Activated CD4-positive, alpha-beta memory T cell treated with anti-CD3 and anti-CD28 coated beads for 36 hours (primary cell): Measurements from ENCODE around the gene USP48. TPM values are rescaled to one million over a fixed set of nuclear protein-coding genes. Genes with fewer than 3 reads are reported as not detected.

Experiments used
- CTCF ChIA-PET: fragments of 350-600 bp; sonication (Branson Sonifier 250); formaldehyde crosslinking; loops from one replicate; lab custom pipeline; 2021; ENCODE audit warnings: antibody characterized with exemption, inconsistent platforms; lab: Charles Lee
- POLR2A ChIA-PET: fragments of 350-600 bp; sonication (Branson Sonifier 250); formaldehyde crosslinking; loops from one replicate; lab custom pipeline; 2021; ENCODE audit warnings: antibody characterized with exemption; lab: Charles Lee
- DNase-seq: peaks from one replicate; pipeline ENCODE4 v3.0.0-alpha.2; 2020
- H3K27ac Mint-ChIP-seq: one replicate; pipeline ENCODE4 v1.8.0; 2021; ENCODE audit warnings: mixed read lengths
- H3K27me3 Mint-ChIP-seq: one replicate; pipeline ENCODE4 v1.8.0; 2021; ENCODE audit warnings: mixed read lengths
- H3K36me3 Mint-ChIP-seq: one replicate; pipeline ENCODE4 v1.8.0; 2021; ENCODE audit warnings: mixed read lengths
- H3K4me1 Mint-ChIP-seq: one replicate; pipeline ENCODE4 v1.8.0; 2021; ENCODE audit warnings: low read depth, mixed read lengths
- H3K4me3 Mint-ChIP-seq: one replicate; pipeline ENCODE4 v1.8.0; 2021; ENCODE audit warnings: mild to moderate bottlenecking, mixed read lengths
- H3K9me3 Mint-ChIP-seq: one replicate; pipeline ENCODE4 v1.8.0; 2021; ENCODE audit warnings: mixed read lengths
- intact Hi-C: fragments of 100-400 bp; cut with micrococcal nuclease; formaldehyde crosslinking; loops from one replicate; pipeline ENCODE4 v1.15.1; 2023
- total RNA-seq, 2 experiments: library from RNA; stranded (reverse); gene quantifications; one replicate each; pipeline ENCODE4 v1.2.3, GENCODE V29; 2021

The USP48 gene
- total RNA-seq, 2 experiments from 2014 or later = 77.2 to 91.1 TPM

DNA sequence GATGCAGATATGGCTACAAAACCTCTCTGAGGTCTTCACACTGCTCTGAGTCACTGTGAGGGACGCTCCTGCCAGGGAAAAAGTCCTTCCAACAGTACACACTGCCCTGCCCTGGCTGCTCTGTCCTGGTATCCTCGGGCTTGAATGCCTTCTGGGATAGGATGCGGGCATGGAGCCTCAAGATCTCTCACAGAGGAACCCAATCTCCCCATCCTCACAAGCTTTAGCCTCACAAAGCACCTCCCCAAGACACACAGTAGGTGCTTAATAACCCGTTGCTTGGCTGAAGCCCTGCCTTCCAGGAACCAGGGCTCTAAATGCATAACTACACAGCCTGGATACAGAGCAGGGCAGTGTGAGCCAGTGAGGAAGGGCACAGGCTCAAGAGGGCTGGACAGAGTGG, 123.0 kb downstream of the USP48 start:
- Mint-ChIP-seq H3K36me3 (no peaks in the 10 kb centered on the region), H3K4me3 (peak overlapping the region; percentile 49), H3K4me1 (peaks cover 4% of the 10 kb centered on the region), H3K27me3 (peaks cover 21% of the 10 kb centered on the region), H3K27ac (no peak overlapping the region), H3K9me3 (no peaks in the 10 kb centered on the region)
- intact Hi-C loops = loop anchor here (1.0 to 5.0 kb wide), 6 partner anchors 12 to 302 kb away; partner anchors contain the start of genes ALPL and USP48
- no peak for DNase-seq
- ChIA-PET CTCF (interaction anchor here (0.6 to 1.6 kb wide), 7 partner anchors 9 to 391 kb away, joined by 3 to 6 read pairs (median 3); partner anchors contain the start of gene RAP1GAP), POLR2A (no interaction called here)

- CTCF ChIA-PET = interaction anchor here (0.6 to 1.8 kb wide), 14 partner anchors 10 to 390 kb away, joined by 3 to 6 read pairs (median 4); partner anchors contain the start of gene RAP1GAP
- H3K36me3 Mint-ChIP-seq = no peaks in the 10 kb centered on the region
- H3K4me3 Mint-ChIP-seq = peak overlapping the region; percentile 49
- H3K4me1 Mint-ChIP-seq = peaks cover 4% of the 10 kb centered on the region
- intact Hi-C loops = loop anchor here (1.0 to 5.0 kb wide), 6 partner anchors 11 to 303 kb away; partner anchors contain the start of genes ALPL and USP48
- POLR2A ChIA-PET = interaction anchor here (0.7 kb wide), 1 partner anchor 124 kb away, joined by 3 read pairs; the partner anchor contains the start of gene USP48
- H3K27ac Mint-ChIP-seq = no peak overlapping the region
- H3K27me3 Mint-ChIP-seq = peaks cover 18% of the 10 kb centered on the region
- no peaks in the 10 kb centered on the region for H3K9me3 Mint-ChIP-seq
- peak; percentile 87 for DNase-seq
Observed at GRCh38 chr1:21659099-21659923, 123.6 kb downstream of the USP48 start.

DNA sequence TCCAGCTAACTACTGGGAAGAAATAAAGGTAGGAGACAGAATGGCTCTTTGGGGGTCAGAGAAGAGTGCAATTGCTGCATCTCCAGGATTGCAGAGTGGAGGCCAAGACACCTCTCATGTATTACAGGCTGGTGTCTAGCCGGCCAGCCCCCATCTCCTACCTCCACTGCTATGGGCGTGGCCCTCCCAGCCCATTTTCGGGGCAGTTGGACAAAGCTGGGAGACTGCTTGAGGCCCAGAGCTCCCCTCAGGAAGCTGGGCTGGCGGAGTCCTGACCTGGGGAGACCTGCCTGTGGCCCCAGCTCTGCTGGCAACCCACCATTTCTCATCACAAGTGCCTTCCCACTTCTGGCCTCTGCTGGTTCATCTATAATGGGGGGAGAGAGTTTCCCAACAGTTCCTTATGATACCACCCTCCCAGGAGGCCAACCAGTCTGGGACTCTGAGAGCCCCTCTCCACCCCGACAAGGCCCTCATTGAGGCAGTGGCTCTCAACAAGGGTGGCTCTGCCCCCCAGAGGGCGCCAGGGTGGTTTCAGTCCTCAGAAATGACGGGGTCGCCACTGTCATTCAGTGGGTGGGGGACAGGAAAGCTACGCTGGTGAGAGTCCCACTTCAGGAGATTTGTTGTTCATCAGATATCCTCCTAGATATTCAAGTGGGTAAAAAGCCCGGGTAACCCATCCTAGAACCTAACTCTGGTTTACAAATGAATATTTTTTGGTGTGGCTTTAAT, 125.3 kb downstream of the USP48 start:
- intact Hi-C loops = loop anchor here (2.0 to 5.0 kb wide), 5 partner anchors 63 to 305 kb away; partner anchors contain the start of genes ALPL and USP48
- no peak overlapping the region for H3K4me3 Mint-ChIP-seq
- H3K9me3 Mint-ChIP-seq = no peaks in the 10 kb centered on the region
- ChIA-PET POLR2A (no interaction called here), CTCF (interaction anchor here (0.8 to 1.8 kb wide), 4 partner anchors 16 to 463 kb away, joined by 3 to 6 read pairs (median 4); no protein-coding TSS in a partner anchor)
- peaks cover 4% of the 10 kb centered on the region for H3K4me1 Mint-ChIP-seq
- no peak overlapping the region for H3K27ac Mint-ChIP-seq
- peaks cover 11% of the 10 kb centered on the region for H3K27me3 Mint-ChIP-seq
- DNase-seq = no peak
- no peaks in the 10 kb centered on the region for H3K36me3 Mint-ChIP-seq

GRCh38 chr1:21655748-21656147, 127.2 kb downstream of the USP48 start:
- Mint-ChIP-seq H3K36me3 (no peaks in the 10 kb centered on the region), H3K4me3 (no peak overlapping the region), H3K27ac (no peak overlapping the region), H3K9me3 (no peaks in the 10 kb centered on the region), H3K27me3 (peaks cover 7% of the 10 kb centered on the region), H3K4me1 (peaks cover 11% of the 10 kb centered on the region)
- ChIA-PET CTCF (no interaction called here), POLR2A (interaction anchor here (0.6 kb wide), 1 partner anchor 365 kb away, joined by 3 read pairs; no protein-coding TSS in a partner anchor)
- DNase-seq = no peak
- intact Hi-C loops = loop anchor here (5.0 kb wide), 3 partner anchors 127 to 307 kb away; partner anchors contain the start of gene USP48

GRCh38 chr1:21655259-21655658, 127.7 kb downstream of the USP48 start:
- Mint-ChIP-seq H3K4me1 (peaks cover 11% of the 10 kb centered on the region), H3K4me3 (no peak overlapping the region), H3K27ac (no peak overlapping the region), H3K36me3 (no peaks in the 10 kb centered on the region), H3K9me3 (no peaks in the 10 kb centered on the region), H3K27me3 (peaks cover 3% of the 10 kb centered on the region)
- POLR2A ChIA-PET = interaction anchor here (0.6 kb wide), 1 partner anchor 365 kb away, joined by 3 read pairs; no protein-coding TSS in a partner anchor
- DNase-seq = no peak
- CTCF ChIA-PET = no interaction called here
- intact Hi-C loops = loop anchor here (5.0 kb wide), 3 partner anchors 127 to 307 kb away; partner anchors contain the start of gene USP48

- Mint-ChIP-seq H3K4me1 (peaks cover 7% of the 10 kb centered on the region), H3K4me3 (no peak overlapping the region), H3K27ac (no peak overlapping the region), H3K36me3 (no peaks in the 10 kb centered on the region), H3K27me3 (no peaks in the 10 kb centered on the region), H3K9me3 (no peaks in the 10 kb centered on the region)
- POLR2A ChIA-PET = no interaction called here
- intact Hi-C loops = no loop called here
- CTCF ChIA-PET = no interaction called here
- no peak for DNase-seq
Observed at GRCh38 chr1:21654209-21654608, 128.7 kb downstream of the USP48 start.

- Mint-ChIP-seq H3K27me3 (no peaks in the 10 kb centered on the region), H3K36me3 (no peaks in the 10 kb centered on the region), H3K4me3 (no peak overlapping the region), H3K9me3 (no peaks in the 10 kb centered on the region), H3K4me1 (peaks cover 7% of the 10 kb centered on the region), H3K27ac (no peak overlapping the region)
- intact Hi-C loops = no loop called here
- ChIA-PET POLR2A (no interaction called here), CTCF (no interaction called here)
- no peak for DNase-seq
Observed at GRCh38 chr1:21653744-21654100, 129.2 kb downstream of the USP48 start.

DNA sequence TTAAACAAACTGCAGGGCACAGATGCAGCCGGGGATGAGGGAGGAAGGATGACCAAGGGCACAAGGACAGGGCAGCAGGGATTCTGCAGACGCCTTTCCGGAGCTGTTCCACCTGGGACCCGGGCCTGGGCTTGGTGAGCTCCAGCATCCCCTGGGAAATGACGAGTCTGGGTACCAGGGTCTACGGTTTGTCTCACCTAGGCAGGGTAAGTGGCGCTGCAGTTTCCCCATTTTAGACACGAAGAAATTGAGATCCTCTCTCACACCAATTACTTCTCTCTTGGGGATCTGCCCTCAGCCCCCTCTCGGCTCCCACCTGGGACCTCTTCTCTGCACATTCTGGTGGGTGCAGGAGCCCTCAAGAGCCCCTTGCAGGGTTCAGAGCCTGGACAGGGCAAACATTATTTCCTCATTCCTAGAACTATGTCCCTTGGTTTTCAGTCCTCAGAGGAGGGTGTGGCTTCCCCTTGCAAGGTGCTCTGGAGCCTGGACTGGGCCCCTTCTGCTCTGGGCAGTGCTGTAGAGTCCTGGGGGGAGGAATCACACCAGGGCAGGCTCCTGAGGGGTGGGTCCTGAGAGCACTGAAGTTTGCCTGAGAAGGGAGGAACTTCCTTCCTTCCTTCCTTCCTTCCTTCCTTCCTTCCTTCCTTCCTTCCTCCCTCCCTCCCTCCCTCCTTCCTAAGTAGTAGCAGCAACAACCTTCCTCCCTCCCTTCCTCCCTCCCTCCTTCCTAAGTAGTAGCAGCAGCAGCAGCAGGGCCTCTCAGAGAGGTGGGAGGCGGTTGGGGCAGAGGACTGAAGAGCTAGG, 129.8 kb downstream of the USP48 start:
- Mint-ChIP-seq H3K9me3 (no peaks in the 10 kb centered on the region), H3K4me3 (no peak overlapping the region), H3K4me1 (peaks cover 7% of the 10 kb centered on the region), H3K27ac (no peak overlapping the region), H3K36me3 (no peaks in the 10 kb centered on the region), H3K27me3 (no peaks in the 10 kb centered on the region)
- intact Hi-C loops = no loop called here
- no peak for DNase-seq
- POLR2A ChIA-PET = no interaction called here
- CTCF ChIA-PET = no interaction called here

DNA sequence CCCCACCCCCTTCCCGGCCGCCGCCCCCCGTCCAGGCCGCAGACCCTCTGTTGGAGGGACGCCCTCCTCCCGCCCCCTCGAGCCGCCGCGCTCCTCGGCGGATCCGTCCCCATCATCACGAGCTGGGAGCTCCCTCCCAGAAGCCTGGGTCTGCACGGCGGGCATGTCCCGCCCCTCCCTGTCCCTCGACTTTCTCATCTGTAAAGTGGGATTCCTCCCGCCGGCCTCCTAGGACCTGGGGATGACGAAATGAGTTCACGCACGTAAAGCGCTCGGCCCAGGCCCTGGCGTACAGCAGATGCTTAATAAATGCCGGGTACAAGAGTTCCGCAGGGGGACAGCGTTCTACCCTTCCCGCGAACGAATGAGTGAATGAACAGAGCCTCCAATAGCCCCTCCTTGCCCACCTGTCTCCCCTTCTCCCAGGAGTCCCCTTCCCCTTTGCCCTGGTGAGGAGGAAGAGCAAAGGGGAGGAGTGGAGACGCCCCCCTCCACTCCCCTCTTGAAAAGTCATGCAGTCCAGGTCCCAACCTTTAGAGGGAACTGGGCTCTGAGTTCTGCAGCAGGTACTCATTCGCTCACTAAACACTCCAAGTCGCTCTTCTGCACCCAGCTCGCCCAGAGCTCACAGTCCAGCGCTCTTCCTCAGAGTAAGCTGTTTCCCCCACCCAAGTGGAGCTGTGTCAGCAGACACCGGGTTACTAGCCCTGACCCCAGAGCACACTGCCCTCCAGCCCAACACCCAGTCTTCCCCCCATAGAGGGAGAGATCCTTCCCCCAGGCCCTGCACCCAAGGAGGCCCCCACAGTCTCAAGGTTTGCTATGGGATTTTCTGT, 130.6 kb downstream of the USP48 start:
- H3K4me3 Mint-ChIP-seq = peak overlapping the region; percentile 35
- H3K27me3 Mint-ChIP-seq = no peaks in the 10 kb centered on the region
- CTCF ChIA-PET = no interaction called here
- no peaks in the 10 kb centered on the region for H3K36me3 Mint-ChIP-seq
- no peak for DNase-seq
- H3K9me3 Mint-ChIP-seq = no peaks in the 10 kb centered on the region
- POLR2A ChIA-PET = no interaction called here
- H3K27ac Mint-ChIP-seq = no peak overlapping the region
- intact Hi-C loops = no loop called here
- H3K4me1 Mint-ChIP-seq = peaks cover 7% of the 10 kb centered on the region

DNA sequence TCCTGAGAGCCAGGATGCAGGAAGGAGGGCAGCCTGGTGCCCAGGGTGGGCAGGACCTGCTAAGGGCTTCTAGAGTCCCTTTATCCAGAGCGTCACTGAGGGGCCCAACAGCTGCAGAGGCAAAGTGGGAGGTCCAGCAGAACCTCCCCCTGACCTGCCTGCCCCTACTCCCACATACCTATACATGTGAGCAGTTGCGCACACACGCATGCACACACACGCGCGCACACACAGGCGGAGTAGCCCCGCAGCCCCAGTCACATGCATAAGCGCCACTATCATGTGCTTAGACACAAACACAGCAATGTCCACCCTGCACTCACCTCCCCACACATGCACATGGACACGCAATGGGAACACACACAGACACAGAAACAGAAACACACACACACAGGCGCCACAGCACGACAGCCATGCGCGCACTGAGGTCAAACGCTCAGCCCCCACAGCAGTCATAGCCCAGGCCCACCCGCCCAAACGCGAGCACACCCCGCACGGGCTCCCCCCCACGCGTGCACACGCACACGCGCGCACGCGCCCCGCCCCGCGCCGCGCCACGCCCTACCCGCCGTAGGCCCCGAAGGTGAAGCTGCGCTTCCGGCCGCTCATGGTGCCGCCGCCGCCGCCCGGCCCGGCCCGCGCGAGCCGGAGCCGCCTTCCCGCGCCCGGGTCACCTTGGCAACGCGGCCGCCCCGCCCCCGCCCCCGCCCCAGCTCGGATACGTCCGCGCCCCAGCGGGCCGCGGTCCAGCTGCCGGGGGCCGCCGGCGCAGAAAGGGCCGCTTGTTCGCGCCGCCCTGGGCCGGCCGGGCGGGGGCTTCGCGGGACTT, 131.5 kb downstream of the USP48 start:
- H3K27me3 Mint-ChIP-seq = peaks cover 5% of the 10 kb centered on the region
- H3K4me3 Mint-ChIP-seq = peak overlapping the region; percentile 65
- H3K9me3 Mint-ChIP-seq = no peaks in the 10 kb centered on the region
- POLR2A ChIA-PET = no interaction called here
- no peak overlapping the region for H3K27ac Mint-ChIP-seq
- no peaks in the 10 kb centered on the region for H3K36me3 Mint-ChIP-seq
- peak; percentile 55 for DNase-seq
- CTCF ChIA-PET = no interaction called here
- peaks cover 7% of the 10 kb centered on the region for H3K4me1 Mint-ChIP-seq
- intact Hi-C loops = no loop called here
